Rectal smooth muscle tissue (tissue), 1 donor: ENCODE measurements around the gene AKAIN1.

Source experiments
- H3K27ac ChIP-seq: one replicate; pipeline ENCODE4 v1.7.0; 2013; ENCODE audit warnings: low read depth, low read length, inconsistent platforms
- H3K27me3 ChIP-seq: one replicate; pipeline ENCODE4 v1.7.0; 2013; ENCODE audit warnings: low read length; ENCODE audit not compliant: control insufficient read depth, insufficient read depth
- H3K36me3 ChIP-seq: one replicate; pipeline ENCODE4 v1.7.0; 2013; ENCODE audit warnings: low read length; ENCODE audit not compliant: control insufficient read depth, insufficient read depth
- H3K4me1 ChIP-seq: one replicate; pipeline ENCODE4 v1.7.0; 2013; ENCODE audit warnings: low read length; ENCODE audit not compliant: control insufficient read depth, insufficient read depth
- H3K4me3 ChIP-seq: one replicate; pipeline ENCODE4 v1.7.0; 2013; ENCODE audit warnings: low read length
- H3K9ac ChIP-seq: one replicate; pipeline ENCODE4 v1.7.0; 2013; ENCODE audit warnings: low read length

The AKAIN1 gene

DNA sequence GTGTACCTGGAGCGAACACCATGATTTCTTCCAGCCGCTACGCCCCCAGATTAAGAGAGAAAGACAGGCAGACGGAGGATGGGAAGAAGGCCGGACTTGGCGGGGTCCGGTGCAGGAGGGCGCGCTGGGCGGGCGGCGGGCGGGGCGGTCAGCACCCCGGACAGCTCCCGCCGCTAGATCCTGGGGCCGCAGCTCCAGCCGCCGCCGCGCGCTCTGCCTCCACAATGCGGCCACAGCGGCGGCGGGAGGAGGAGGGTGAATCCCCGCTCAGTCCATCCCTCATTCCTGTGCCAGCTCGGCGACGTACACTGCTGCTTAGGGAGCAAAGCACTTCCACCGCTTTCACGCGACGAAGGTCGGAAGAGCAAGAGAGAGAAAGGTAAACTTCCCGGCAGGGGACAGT is at the start of gene AKAIN1:
AKAIN1 (minus strand) TSS at position 226 of the 403 bp plus-strand sequence; CDS start at position 22, 204 bp downstream.
- H3K9ac ChIP-seq = no peak within 1 kb of the TSS
- no peaks in the 10 kb centered on the region for H3K4me1 ChIP-seq
- peaks cover 11% of the 10 kb centered on the region for H3K27me3 ChIP-seq
- H3K27ac ChIP-seq = no peak within 1 kb of the TSS
- no peak within 1 kb of the TSS for H3K4me3 ChIP-seq
- H3K36me3 ChIP-seq = no peaks in the 10 kb centered on the region

- Histone ChIP-seq H3K36me3 (peaks cover 8% of the 10 kb centered on the region), H3K27me3 (no peaks in the 10 kb centered on the region), H3K4me1 (no peaks in the 10 kb centered on the region), H3K9ac (no peak overlapping the region), H3K4me3 (no peak overlapping the region), H3K27ac (no peak overlapping the region)
Observed at GRCh38 chr18:5244941-5245340, 47.9 kb upstream of the AKAIN1 start.

- Histone ChIP-seq H3K4me3 (peak overlapping the region; percentile 88), H3K27me3 (no peaks in the 10 kb centered on the region), H3K4me1 (peaks cover 10% of the 10 kb centered on the region), H3K9ac (no peak overlapping the region), H3K27ac (no peak overlapping the region), H3K36me3 (peaks cover 8% of the 10 kb centered on the region)
Observed at GRCh38 chr18:5239447-5239846, 42.4 kb upstream of the AKAIN1 start.

DNA sequence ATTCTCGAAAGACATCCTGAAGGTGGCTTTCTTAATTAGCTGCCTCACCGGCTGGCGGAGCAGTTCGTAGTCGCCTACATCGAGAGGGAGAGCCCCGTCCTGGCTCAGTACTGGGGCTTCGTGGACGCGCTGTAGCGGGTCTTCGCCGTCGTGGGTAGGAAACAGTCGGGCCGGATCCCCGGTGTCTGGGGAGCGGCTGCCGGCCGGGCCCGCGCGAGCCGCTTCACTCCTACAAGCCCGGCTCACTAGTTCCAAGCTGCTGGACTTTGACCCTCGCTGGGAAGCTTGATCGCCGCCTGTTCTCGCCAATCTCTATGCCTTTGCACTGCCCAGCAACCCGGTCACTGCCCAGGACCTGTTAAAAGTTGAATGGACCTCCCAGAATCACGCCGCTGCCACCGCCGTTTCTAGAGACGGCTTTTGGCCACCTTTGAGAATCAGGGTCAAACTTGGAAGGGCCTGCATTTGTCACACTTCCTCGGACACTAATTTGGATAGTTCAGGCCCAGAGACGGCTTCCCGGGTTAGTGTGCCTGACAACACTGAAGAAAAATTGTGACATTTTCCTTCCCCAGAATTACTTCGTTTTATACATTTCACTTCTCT is 41.4 kb upstream of the AKAIN1 start:
- no peaks in the 10 kb centered on the region for H3K27me3 ChIP-seq
- H3K4me1 ChIP-seq = peaks cover 10% of the 10 kb centered on the region
- H3K9ac ChIP-seq = peak overlapping the region; percentile 96
- peak overlapping the region; percentile 88 for H3K4me3 ChIP-seq
- H3K27ac ChIP-seq = peak overlapping the region; percentile 99
- peaks cover 8% of the 10 kb centered on the region for H3K36me3 ChIP-seq

GRCh38 chr18:5237723-5238370 is 40.8 kb upstream of the AKAIN1 start:
- Histone ChIP-seq H3K27ac (peak overlapping the region; percentile 99), H3K9ac (peak overlapping the region; percentile 96), H3K4me1 (peaks cover 10% of the 10 kb centered on the region), H3K4me3 (peak overlapping the region; percentile 88), H3K27me3 (no peaks in the 10 kb centered on the region), H3K36me3 (peaks cover 8% of the 10 kb centered on the region)

DNA sequence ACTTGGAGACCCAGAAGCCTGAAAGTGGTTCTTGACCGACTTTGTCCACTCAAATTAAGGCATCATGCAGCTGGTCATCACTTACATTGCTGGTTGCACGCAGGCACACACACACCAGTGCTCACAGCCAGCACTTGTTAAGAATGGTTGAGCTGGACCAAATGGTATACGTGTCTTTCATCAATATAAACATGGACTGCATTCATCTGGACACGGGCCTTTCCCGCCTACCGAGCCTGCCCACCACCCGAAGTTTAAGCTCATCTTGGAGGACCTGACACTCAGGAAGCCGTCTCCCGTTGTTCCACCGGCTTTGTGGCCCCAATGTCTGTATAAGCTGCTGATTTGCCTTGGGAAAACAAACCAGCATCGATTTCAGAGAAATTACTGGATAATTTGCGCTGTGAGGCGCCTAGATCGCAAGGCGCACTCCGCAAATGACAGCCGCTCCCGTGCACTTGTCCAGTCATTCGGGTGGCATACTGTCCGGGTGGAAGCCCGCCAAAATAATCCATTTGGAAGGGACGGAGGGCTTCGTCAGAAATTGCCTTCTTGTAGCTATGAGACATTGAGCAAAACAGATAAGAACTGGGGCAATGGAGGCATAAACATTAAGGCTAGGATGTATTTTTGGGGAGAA is 40.1 kb upstream of the AKAIN1 start:
- Histone ChIP-seq H3K4me1 (peaks cover 10% of the 10 kb centered on the region), H3K9ac (peak overlapping the region; percentile 76), H3K27me3 (no peaks in the 10 kb centered on the region), H3K4me3 (peak overlapping the region; percentile 88), H3K27ac (peak overlapping the region; percentile 99), H3K36me3 (peaks cover 8% of the 10 kb centered on the region)

GRCh38 chr18:5214583-5215351 is 17.7 kb upstream of the AKAIN1 start:
- no peaks in the 10 kb centered on the region for H3K4me1 ChIP-seq
- H3K36me3 ChIP-seq = no peaks in the 10 kb centered on the region
- H3K27ac ChIP-seq = no peak overlapping the region
- H3K27me3 ChIP-seq = no peaks in the 10 kb centered on the region
- H3K9ac ChIP-seq = no peak overlapping the region
- H3K4me3 ChIP-seq = no peak overlapping the region

GRCh38 chr18:5207471-5208150 is 10.6 kb upstream of the AKAIN1 start:
- Histone ChIP-seq H3K4me1 (no peaks in the 10 kb centered on the region), H3K27me3 (no peaks in the 10 kb centered on the region), H3K27ac (no peak overlapping the region), H3K36me3 (no peaks in the 10 kb centered on the region), H3K9ac (no peak overlapping the region), H3K4me3 (no peak overlapping the region)

- Histone ChIP-seq H3K36me3 (no peaks in the 10 kb centered on the region), H3K4me3 (no peak overlapping the region), H3K27me3 (peaks cover 11% of the 10 kb centered on the region), H3K9ac (no peak overlapping the region), H3K4me1 (no peaks in the 10 kb centered on the region), H3K27ac (no peak overlapping the region)
Observed at GRCh38 chr18:5198311-5198710, 1.3 kb upstream of the AKAIN1 start.

GRCh38 chr18:5197461-5197860 is 404 bp upstream of the AKAIN1 start:
- H3K27ac ChIP-seq = no peak overlapping the region
- no peak overlapping the region for H3K9ac ChIP-seq
- H3K36me3 ChIP-seq = no peaks in the 10 kb centered on the region
- no peaks in the 10 kb centered on the region for H3K4me1 ChIP-seq
- H3K4me3 ChIP-seq = no peak overlapping the region
- H3K27me3 ChIP-seq = peaks cover 11% of the 10 kb centered on the region

GRCh38 chr18:5196253-5197031 is 615 bp downstream of the AKAIN1 start:
- Histone ChIP-seq H3K27me3 (peaks cover 11% of the 10 kb centered on the region), H3K4me3 (no peak overlapping the region), H3K4me1 (no peaks in the 10 kb centered on the region), H3K9ac (no peak overlapping the region), H3K36me3 (no peaks in the 10 kb centered on the region), H3K27ac (no peak overlapping the region)
